8988T (cell line): ENCODE data around the gene SPATA20.

ENCODE experiments used
- DNase-seq: peaks from one replicate; pipeline ENCODE4 v3.0.0; 2011

Gene SPATA20

GRCh38 chr17:50547035-50547735 lies at the start of gene SPATA20:
Gene SPATA20, plus strand, starts transcription at chr17:50547174. Its CDS starts 35 bp downstream, at chr17:50547209.
- peak; percentile 98 for DNase-seq

- no peak for DNase-seq
Observed at GRCh38 chr17:50498021-50498874, 48.7 kb upstream of the SPATA20 start.

- no peak for DNase-seq
Observed at GRCh38 chr17:50499270-50499669, 47.7 kb upstream of the SPATA20 start.

GRCh38 chr17:50499721-50500120 lies 47.3 kb upstream of the SPATA20 start:
- DNase-seq: no peak

GRCh38 chr17:50501054-50501453 lies 45.9 kb upstream of the SPATA20 start:
- DNase-seq: no peak

GRCh38 chr17:50502301-50502990 lies 44.5 kb upstream of the SPATA20 start:
- no peak for DNase-seq

GRCh38 chr17:50505591-50506130 lies 41.3 kb upstream of the SPATA20 start:
- no peak for DNase-seq

GRCh38 chr17:50506298-50506697 lies 40.7 kb upstream of the SPATA20 start:
- no peak for DNase-seq

- peak; percentile 84 for DNase-seq
Observed at GRCh38 chr17:50507871-50508572, 39.0 kb upstream of the SPATA20 start, which contains the start of gene MYCBPAP. Gene MYCBPAP, plus strand, starts transcription at chr17:50508439. Its CDS starts 236 bp downstream, at chr17:50508675.

GRCh38 chr17:50508573-50509460 lies 38.2 kb upstream of the SPATA20 start:
- DNase-seq: no peak

- DNase-seq: no peak
Observed at GRCh38 chr17:50511058-50511457, 35.9 kb upstream of the SPATA20 start.

- DNase-seq: no peak
Observed at GRCh38 chr17:50513495-50513894, 33.5 kb upstream of the SPATA20 start.

- no peak for DNase-seq
Observed at GRCh38 chr17:50514388-50514787, 32.6 kb upstream of the SPATA20 start.

GRCh38 chr17:50514936-50515702 lies 31.9 kb upstream of the SPATA20 start:
- no peak for DNase-seq

- DNase-seq: no peak
Observed at GRCh38 chr17:50517011-50517410, 30.0 kb upstream of the SPATA20 start.

GRCh38 chr17:50517504-50518383 lies 29.2 kb upstream of the SPATA20 start:
- DNase-seq: no peak

GRCh38 chr17:50518384-50519023 lies 28.5 kb upstream of the SPATA20 start:
- DNase-seq: no peak

- DNase-seq: no peak
Observed at GRCh38 chr17:50519141-50519834, 27.7 kb upstream of the SPATA20 start.
